GM12891 (cell line): ENCODE data around the gene ADK.

ENCODE experiments used
- DNase-seq: peaks from one replicate; pipeline ENCODE4 v3.0.0; 2011; ENCODE audit warnings: low spot score; ENCODE audit not compliant: insufficient read length
- FAIRE-seq: peaks from 2 replicates; lab custom pipeline; 2011; peaks lifted over from hg19 to GRCh38; lab: Jason Lieb, UNC
- PAX5 ChIP-seq: IDR thresholded peaks from 2 replicates; pipeline ENCODE4 v1.6.1; 2011; ENCODE audit warnings: low read length, moderate library complexity, mild to moderate bottlenecking; ENCODE audit not compliant: insufficient read depth, severe bottlenecking
- POLR2A ChIP-seq: IDR thresholded peaks from 2 replicates; pipeline ENCODE4 v1.6.1; 2011; ENCODE audit warnings: low read depth, low read length, control low read depth
- POLR2AphosphoS5 ChIP-seq: IDR thresholded peaks from 2 replicates; pipeline ENCODE4 v1.6.1; 2011; ENCODE audit warnings: low read depth, low read length, control low read depth
- POU2F2 ChIP-seq: IDR thresholded peaks from 2 replicates; pipeline ENCODE4 v1.6.1; 2011; ENCODE audit warnings: low read depth, mild to moderate bottlenecking, control low read depth, low read length, moderate library complexity
- SPI1 ChIP-seq: IDR thresholded peaks from 2 replicates; pipeline ENCODE4 v1.6.1; 2011; ENCODE audit warnings: low read depth, low read length, control low read depth
- TAF1 ChIP-seq: IDR thresholded peaks from 2 replicates; pipeline ENCODE4 v1.6.1; 2011; ENCODE audit warnings: low read depth, low read length, control low read depth

ADK gene

DNA sequence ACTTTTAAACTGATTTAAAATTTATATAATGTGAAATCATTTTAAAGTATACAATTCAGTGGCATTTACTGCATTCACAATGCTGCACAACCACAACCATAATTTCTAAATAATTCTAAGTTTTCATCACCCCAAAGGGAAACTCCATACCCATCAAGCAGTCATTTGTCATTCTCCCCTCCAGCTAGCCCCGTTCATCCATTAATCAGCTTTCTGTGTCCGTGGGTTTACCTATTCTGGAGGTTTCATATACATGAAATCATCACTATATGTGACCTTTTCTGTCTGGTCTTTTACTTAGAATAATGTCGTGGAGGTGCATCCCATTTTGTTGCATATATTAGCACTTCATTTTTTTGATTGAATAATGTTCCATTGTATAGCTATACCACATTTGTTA is 214.1 kb downstream of the ADK start:
- TF ChIP-seq POLR2AphosphoS5 (no peak), POLR2A (no peak), POU2F2 (no peak), SPI1 (no peak), TAF1 (no peak), PAX5 (no peak)
- DNase-seq (no peak), FAIRE-seq (no peak)

- TF ChIP-seq POLR2AphosphoS5 (no peak), POLR2A (no peak), PAX5 (no peak), POU2F2 (no peak), TAF1 (no peak), SPI1 (no peak)
- DNase-seq = no peak
- no peak for FAIRE-seq
These were observed 220.7 kb downstream of the ADK start for GRCh38 chr10:74371696-74372095.

GRCh38 chr10:74373059-74373458 is 222.0 kb downstream of the ADK start:
- no peak for FAIRE-seq
- TF ChIP-seq TAF1 = no peak
- no peak for TF ChIP-seq POLR2A
- TF ChIP-seq SPI1 = no peak
- TF ChIP-seq PAX5 = no peak
- no peak for TF ChIP-seq POU2F2
- TF ChIP-seq POLR2AphosphoS5 = no peak
- no peak for DNase-seq

- no peak for DNase-seq
- FAIRE-seq = peak; percentile 65
- TF ChIP-seq SPI1 = no peak
These were observed 226.5 kb downstream of the ADK start for GRCh38 chr10:74377476-74377875.

- DNase-seq (no peak), FAIRE-seq (no peak)
- TF ChIP-seq SPI1 = no peak
- TF ChIP-seq POU2F2 = no peak
- no peak for TF ChIP-seq PAX5
These were observed 228.5 kb downstream of the ADK start for GRCh38 chr10:74379474-74379873.

DNA sequence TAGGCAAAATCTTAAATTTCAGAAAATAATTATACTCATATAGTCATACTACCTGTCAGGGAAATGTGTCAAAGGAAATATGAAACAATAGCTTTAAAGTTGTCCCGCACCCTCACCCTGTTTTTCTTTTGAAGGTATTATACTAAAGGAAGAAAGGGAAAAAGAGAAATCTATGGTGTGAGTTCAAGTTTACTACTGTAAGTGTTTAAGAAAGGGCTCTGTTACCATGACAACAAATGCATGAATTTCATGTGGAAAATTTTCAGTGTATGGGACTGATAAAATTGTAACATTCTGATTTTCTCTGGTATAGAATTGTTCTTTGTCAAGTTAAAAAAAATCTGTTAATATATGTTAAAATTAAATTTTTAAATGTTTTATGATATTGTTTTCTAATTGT is 229.8 kb downstream of the ADK start:
- FAIRE-seq (no peak), DNase-seq (no peak)
- TF ChIP-seq POLR2AphosphoS5 = no peak
- TF ChIP-seq SPI1 = no peak
- no peak for TF ChIP-seq TAF1
- TF ChIP-seq PAX5 = no peak
- TF ChIP-seq POLR2A = no peak
- TF ChIP-seq POU2F2 = no peak

DNA sequence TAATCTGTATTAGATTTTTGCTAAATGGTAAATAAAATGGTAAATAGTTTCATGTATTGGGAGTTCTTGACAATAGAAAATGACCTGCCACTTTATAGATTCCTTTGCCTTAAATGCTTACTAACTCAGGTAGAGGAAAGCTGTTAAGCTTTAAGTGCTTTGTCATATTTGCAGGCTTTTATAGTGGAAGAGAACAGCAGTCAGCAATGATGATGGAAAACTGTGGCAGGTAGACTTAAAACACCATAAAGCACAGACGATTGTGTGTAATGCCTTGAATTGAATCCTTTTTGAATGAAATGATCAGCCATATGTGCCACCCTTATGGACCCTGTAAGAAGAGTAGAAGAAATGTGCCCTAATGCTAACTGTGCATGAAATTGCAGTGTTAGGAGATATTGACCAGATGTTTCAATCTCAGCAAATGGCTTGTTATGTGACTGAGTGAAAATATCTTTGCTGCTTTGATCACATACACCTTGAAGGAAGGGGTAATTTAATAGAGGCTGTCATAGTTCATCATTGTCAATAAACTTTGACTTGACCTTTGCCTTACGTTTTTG is 230.4 kb downstream of the ADK start:
- TF ChIP-seq SPI1 = no peak
- no peak for TF ChIP-seq POLR2A
- no peak for TF ChIP-seq POU2F2
- TF ChIP-seq TAF1 = no peak
- no peak for TF ChIP-seq POLR2AphosphoS5
- no peak for TF ChIP-seq PAX5
- peak; percentile 78 for FAIRE-seq
- no peak for DNase-seq

DNA sequence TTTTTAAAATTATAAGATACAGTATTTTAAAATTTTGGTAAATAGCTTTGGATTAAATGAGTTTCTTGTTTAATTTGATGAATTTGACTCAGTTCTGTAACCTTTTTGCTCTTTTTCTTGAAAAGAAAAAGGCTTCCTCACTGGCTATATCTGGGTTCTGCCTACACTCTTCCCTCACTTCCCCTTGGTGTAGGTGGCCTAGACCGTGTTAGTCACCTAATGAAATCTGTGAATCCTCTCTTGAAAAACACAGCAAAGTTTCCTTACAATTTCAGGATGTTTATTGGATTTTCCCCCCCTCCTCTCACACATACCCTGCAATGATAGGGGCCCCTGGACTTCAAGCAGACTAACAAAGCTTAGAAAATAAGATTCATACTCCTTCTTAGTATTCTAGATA is 231.6 kb downstream of the ADK start:
- no peak for TF ChIP-seq PAX5
- TF ChIP-seq POLR2AphosphoS5 = no peak
- no peak for TF ChIP-seq POU2F2
- TF ChIP-seq SPI1 = peak; percentile 67
- no peak for TF ChIP-seq TAF1
- TF ChIP-seq POLR2A = no peak
- FAIRE-seq (no peak), DNase-seq (no peak)

DNA sequence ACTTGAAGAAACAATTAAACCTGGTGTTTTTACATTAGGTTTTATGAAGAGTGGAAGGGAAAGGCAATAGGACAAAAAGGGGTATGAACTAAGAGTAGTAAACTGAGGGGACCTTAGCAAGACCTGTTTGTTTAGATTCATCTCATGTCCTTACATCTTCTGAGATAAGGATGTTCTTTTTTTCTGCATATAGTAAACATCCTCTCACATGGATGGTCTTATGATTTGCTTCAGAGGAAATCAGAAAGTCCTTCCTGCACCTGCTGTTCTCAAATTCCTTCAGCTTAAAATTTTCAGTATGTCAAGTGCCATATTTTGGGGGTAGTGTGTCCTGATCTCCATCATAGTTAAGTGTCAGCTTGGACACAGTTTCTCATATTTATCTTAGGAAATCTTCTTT is 232.6 kb downstream of the ADK start:
- TF ChIP-seq POLR2A (no peak), POU2F2 (no peak), TAF1 (no peak), SPI1 (no peak), POLR2AphosphoS5 (no peak), PAX5 (no peak)
- DNase-seq = no peak
- FAIRE-seq = no peak

DNA sequence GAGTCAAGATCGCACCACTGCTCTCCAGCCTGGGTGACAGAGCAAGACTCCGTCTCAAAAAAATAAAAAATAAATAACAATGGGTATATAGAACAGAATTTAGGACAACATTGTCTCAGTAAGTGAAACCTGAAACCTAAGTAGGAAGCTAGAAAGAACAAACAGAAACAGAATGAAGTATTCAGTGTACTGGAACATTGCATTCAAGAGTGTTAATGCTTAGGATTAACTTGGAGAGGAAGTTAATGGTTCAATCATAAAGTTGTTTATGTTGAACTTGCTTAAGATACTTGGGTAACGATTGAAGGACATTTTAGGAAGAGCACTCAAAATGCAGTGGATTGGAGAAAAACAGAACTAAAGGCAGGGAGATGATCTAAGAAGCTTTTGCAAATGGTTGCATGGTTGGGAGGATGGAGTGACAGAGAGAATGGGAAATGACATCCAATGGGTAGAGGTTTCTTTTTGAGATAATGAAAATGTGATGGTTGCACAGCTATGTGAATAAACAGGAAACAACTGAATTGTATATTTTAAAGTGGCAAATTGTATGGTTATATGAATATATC is 233.7 kb downstream of the ADK start:
- DNase-seq (no peak), FAIRE-seq (peak; percentile 78)

More for the DNA sequence above, 233.7 kb downstream of the ADK start:
- TF ChIP-seq PAX5 (no peak), SPI1 (no peak), TAF1 (no peak), POLR2AphosphoS5 (no peak), POU2F2 (no peak), POLR2A (no peak)
